Stimulated activated effector memory CD8-positive, alpha-beta T cell treated with anti-CD3 and anti-CD28 coated beads, Interleukin-12 subunit alpha, Interleukin-12 subunit beta, amount 100 ng/mL, for 72 hours (primary cell): ENCODE results near the gene CEP350.
A peak's percentile ranks its signal among the peaks of the same experiment; 100 is the strongest.

Experiments used
- ATAC-seq: fragments of 150-1000 bp; cut with Tn5 transposase; 2 replicates; pipeline ENCODE4 v1.10.0; 2021
- DNase-seq, 2 donors: peaks; one replicate each; pipeline ENCODE4 v3.0.0; 2021 to 2022; ENCODE audit warnings: low spot score in 2 of 2
- H3K27ac Mint-ChIP-seq: one replicate; pipeline ENCODE4 v1.8.0; 2022; ENCODE audit warnings: mild to moderate bottlenecking, mixed read lengths
- H3K36me3 Mint-ChIP-seq: one replicate; pipeline ENCODE4 v1.8.0; 2022; ENCODE audit warnings: mild to moderate bottlenecking, mixed read lengths
- H3K4me1 Mint-ChIP-seq: one replicate; pipeline ENCODE4 v1.8.0; 2022; ENCODE audit warnings: mixed read lengths
- H3K4me3 Mint-ChIP-seq: one replicate; pipeline ENCODE4 v1.8.0; 2022; ENCODE audit warnings: mild to moderate bottlenecking, mixed read lengths
- H3K9me3 Mint-ChIP-seq: one replicate; pipeline ENCODE4 v1.8.0; 2022; ENCODE audit warnings: mixed read lengths

Gene CEP350

DNA sequence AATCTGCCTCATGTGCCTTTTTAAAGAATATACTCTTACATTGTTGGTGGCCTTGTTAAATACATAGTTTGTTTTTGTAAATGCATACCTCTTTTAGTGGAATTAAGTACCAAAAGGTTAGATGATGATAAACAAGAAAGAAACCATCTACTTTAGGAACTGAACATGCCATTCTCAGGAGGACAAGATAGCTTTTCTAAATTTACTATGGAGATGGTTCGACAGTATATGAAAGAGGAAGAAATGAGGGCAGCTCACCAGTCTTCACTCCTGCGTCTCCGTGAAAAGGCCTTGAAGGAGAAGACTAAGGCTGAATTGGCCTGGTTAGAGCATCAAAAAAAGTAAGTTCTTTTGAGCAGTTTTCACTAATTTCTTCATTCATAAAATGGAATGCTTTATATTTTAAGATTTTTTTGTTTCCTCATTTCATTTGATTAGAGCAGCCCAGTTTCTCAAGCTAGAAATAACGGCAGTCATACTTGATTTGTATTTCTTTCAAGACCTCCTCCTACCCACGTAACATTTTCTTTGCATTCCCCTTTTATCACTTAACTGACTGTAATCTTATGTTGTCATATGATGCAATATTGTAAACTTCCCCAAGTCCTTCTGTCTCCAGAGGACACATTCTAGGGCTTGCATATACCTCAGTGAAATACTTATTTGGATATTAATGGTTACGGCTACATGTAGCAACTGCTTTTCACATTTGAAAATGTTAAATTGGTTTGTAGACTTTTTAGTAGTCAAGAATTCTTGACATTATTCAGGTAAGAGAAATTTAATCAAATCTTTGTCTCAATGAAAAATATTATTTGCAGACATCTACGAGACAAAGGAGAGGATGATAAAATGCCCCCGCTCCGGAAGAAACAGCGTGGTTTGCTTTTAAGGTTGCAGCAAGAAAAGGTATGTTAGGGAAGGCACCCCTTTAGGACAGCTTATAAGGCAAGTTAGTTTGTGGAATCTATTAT lies 99.3 kb downstream of the CEP350 start:
- no peak for ATAC-seq
- no peak overlapping the region for H3K27ac Mint-ChIP-seq
- peaks cover 99% of the 10 kb centered on the region for H3K36me3 Mint-ChIP-seq
- H3K4me3 Mint-ChIP-seq = no peak overlapping the region
- H3K9me3 Mint-ChIP-seq = no peaks in the 10 kb centered on the region
- no peak for DNase-seq
- H3K4me1 Mint-ChIP-seq = no peaks in the 10 kb centered on the region

- H3K36me3 Mint-ChIP-seq = peaks cover 93% of the 10 kb centered on the region
- no peak overlapping the region for H3K4me3 Mint-ChIP-seq
- no peaks in the 10 kb centered on the region for H3K4me1 Mint-ChIP-seq
- ATAC-seq = peak; percentile 52
- H3K27ac Mint-ChIP-seq = peak overlapping the region; percentile 37
- H3K9me3 Mint-ChIP-seq = no peaks in the 10 kb centered on the region
- no peak for DNase-seq
Measured at GRCh38 chr1:180057883-180058396, 103.3 kb downstream of the CEP350 start.

DNA sequence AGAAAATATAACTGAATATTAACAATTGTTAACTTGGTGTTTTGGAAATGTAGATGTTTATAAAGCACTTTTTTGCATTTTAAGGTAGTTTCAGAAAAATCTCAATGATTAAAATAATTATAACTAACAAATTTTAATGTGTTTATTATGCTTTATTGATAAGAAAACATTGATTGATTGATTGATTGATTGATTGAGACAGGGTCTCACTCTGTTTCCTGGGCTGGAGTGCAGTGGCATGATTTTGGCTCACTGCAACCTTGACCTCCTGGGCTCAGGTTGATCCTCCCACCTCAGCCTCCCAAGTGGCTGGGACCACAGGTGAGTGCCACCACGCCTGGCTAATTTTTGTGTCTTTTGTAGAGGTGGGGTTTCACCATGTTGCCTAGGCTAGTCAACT lies 106.4 kb downstream of the CEP350 start:
- no peaks in the 10 kb centered on the region for H3K9me3 Mint-ChIP-seq
- H3K27ac Mint-ChIP-seq = no peak overlapping the region
- ATAC-seq = no peak
- H3K36me3 Mint-ChIP-seq = peaks cover 93% of the 10 kb centered on the region
- peaks cover 4% of the 10 kb centered on the region for H3K4me1 Mint-ChIP-seq
- no peak for DNase-seq
- no peak overlapping the region for H3K4me3 Mint-ChIP-seq

GRCh38 chr1:180062452-180062971 lies 107.9 kb downstream of the CEP350 start:
- DNase-seq = no peak
- H3K27ac Mint-ChIP-seq = no peak overlapping the region
- no peak for ATAC-seq
- H3K4me3 Mint-ChIP-seq = no peak overlapping the region
- H3K36me3 Mint-ChIP-seq = peaks cover 93% of the 10 kb centered on the region
- H3K4me1 Mint-ChIP-seq = peaks cover 4% of the 10 kb centered on the region
- H3K9me3 Mint-ChIP-seq = no peaks in the 10 kb centered on the region

GRCh38 chr1:180065408-180065807 lies 110.8 kb downstream of the CEP350 start:
- DNase-seq = no peak
- Mint-ChIP-seq H3K36me3 (peaks cover 90% of the 10 kb centered on the region), H3K4me3 (no peak overlapping the region), H3K4me1 (peaks cover 4% of the 10 kb centered on the region), H3K9me3 (no peaks in the 10 kb centered on the region), H3K27ac (no peak overlapping the region)
- no peak for ATAC-seq

GRCh38 chr1:180066150-180066549 lies 111.5 kb downstream of the CEP350 start:
- Mint-ChIP-seq H3K9me3 (no peaks in the 10 kb centered on the region), H3K36me3 (peaks cover 96% of the 10 kb centered on the region), H3K4me1 (peaks cover 4% of the 10 kb centered on the region), H3K27ac (no peak overlapping the region), H3K4me3 (no peak overlapping the region)
- ATAC-seq (no peak), DNase-seq (no peak)

GRCh38 chr1:180070286-180070685 lies 115.7 kb downstream of the CEP350 start:
- Mint-ChIP-seq H3K36me3 (peaks cover 93% of the 10 kb centered on the region), H3K4me1 (no peaks in the 10 kb centered on the region), H3K9me3 (no peaks in the 10 kb centered on the region), H3K4me3 (no peak overlapping the region), H3K27ac (no peak overlapping the region)
- DNase-seq = no peak
- ATAC-seq = no peak

DNA sequence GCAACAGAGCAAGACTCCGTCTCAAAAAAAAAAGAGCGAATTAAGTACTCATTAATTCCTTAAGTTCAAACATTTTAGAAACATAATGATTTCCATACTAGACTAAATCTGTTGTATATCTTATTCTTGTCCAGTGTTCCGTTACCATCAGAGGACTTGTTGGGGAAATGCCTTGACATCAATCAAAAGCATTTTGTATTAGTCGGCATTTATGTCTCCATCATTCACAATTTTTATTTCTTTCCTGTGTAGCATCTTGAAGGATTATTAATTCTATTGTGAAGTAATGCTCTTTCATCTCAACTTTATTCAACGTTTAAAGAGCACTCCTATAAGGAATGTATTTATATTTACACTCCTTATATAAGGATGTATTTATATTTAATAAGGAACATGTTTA lies 117.1 kb downstream of the CEP350 start:
- no peak overlapping the region for H3K4me3 Mint-ChIP-seq
- no peaks in the 10 kb centered on the region for H3K9me3 Mint-ChIP-seq
- no peak overlapping the region for H3K27ac Mint-ChIP-seq
- DNase-seq (no peak), ATAC-seq (no peak)
- no peaks in the 10 kb centered on the region for H3K4me1 Mint-ChIP-seq
- peaks cover 93% of the 10 kb centered on the region for H3K36me3 Mint-ChIP-seq

DNA sequence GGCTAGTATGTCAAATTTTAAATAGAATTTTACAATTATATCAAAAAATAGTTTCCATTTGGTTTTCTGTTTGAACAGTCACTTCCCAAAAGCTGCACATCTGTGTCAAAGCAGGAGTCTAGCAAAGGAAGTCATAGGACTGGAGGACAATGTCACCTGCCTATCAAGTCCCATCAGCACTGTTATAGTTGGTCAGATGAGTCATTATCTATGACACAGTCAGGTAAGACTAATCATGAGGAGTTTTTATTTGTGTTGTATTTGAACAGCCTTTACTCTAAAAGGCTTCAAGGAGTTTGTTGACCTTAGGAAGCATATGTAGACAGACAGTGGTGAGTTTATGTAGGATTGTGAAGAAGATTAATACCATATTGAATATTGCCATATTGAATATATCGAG lies 125.8 kb downstream of the CEP350 start:
- DNase-seq = no peak
- peaks cover 5% of the 10 kb centered on the region for H3K4me1 Mint-ChIP-seq

DNA sequence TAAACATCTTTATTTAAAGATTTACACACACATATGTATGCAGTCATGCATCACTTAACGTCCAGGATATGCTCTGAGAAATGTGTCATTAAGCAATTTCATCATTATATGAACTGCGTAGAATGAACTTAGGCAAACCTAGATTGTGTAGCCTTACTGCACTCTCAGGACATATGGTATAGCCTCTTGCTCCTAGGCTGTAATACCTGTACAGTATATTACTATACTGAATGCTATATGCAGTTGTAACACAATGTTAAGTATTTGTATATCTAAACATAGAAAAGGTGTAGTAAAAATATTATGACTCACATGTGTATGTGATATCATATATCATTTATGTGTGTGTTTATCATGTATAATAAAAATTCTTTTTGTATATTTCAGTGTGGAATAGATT lies 126.9 kb downstream of the CEP350 start:
- Mint-ChIP-seq H3K4me3 (no peak overlapping the region), H3K9me3 (no peaks in the 10 kb centered on the region), H3K27ac (no peak overlapping the region), H3K4me1 (peaks cover 6% of the 10 kb centered on the region), H3K36me3 (peaks cover 94% of the 10 kb centered on the region)
- ATAC-seq (no peak), DNase-seq (no peak)

More for the DNA sequence above, 125.8 kb downstream of the CEP350 start:
- H3K9me3 Mint-ChIP-seq = no peaks in the 10 kb centered on the region
- no peak overlapping the region for H3K27ac Mint-ChIP-seq
- no peak overlapping the region for H3K4me3 Mint-ChIP-seq
- peak; percentile 71 for ATAC-seq
- H3K36me3 Mint-ChIP-seq = peaks cover 94% of the 10 kb centered on the region

DNA sequence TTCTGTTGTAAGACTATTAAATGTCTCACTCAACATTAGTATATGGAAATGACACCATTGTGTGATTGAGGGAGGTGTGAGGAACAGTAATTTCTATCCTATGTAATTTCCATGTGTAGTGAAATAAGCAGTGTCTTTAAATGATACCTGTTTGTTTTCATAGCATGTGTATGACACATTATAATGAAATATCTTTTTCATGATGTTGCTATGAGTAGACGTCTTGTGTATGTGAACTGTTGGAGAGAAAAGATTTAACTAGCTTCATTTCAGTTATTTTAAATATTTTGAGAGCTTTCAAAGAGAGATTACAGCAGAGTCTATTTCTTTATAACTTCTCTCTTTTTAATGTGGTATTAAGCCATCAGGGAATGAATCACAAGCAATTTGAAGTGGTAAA lies 128.6 kb downstream of the CEP350 start:
- DNase-seq (no peak), ATAC-seq (no peak)
- Mint-ChIP-seq H3K36me3 (peaks cover 91% of the 10 kb centered on the region), H3K4me1 (peaks cover 6% of the 10 kb centered on the region), H3K27ac (peak overlapping the region; percentile 74), H3K4me3 (no peak overlapping the region), H3K9me3 (no peaks in the 10 kb centered on the region)

DNA sequence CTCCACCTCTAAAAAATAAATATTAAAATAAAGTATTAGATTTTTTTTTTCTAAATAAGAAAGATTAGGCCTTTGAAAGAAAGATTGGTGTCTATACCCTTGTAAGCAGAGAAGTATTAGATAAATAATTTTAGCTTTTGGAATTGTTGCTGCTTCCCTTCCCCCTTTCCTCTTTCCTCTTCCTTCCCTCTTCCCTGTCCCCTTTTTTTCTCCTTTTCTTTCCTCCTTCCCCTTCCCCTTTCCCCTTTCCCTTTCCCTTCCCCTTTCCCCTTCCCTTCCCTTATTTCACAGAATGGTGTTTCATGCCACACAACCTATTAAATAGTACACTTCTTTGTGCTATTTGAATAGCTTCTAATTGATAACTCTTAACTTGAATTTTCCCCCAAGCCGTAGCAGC lies 130.3 kb downstream of the CEP350 start:
- DNase-seq = no peak
- Mint-ChIP-seq H3K27ac (peak overlapping the region; percentile 78), H3K4me1 (peaks cover 6% of the 10 kb centered on the region), H3K4me3 (no peak overlapping the region), H3K9me3 (no peaks in the 10 kb centered on the region), H3K36me3 (peaks cover 90% of the 10 kb centered on the region)
- no peak for ATAC-seq

DNA sequence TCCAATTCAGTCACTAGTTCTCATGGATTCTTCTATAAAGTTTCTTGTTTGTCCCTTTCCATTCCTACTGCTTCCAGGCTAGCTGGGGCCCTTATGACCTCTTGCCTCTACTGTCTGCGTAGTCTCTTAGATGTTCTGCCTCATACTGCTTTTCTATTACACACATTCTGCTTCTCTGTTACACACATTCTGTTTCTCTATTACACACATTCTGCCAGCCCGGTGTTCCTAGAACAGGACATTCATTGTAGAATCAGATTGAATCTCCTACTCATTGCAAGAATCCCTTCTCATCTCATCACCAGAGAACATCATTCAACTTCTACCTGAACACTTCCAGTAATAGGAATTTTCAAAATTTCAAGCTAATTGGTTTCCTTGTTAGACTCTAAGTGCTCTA lies 130.7 kb downstream of the CEP350 start:
- no peak for DNase-seq
- H3K27ac Mint-ChIP-seq = peak overlapping the region; percentile 78
- no peaks in the 10 kb centered on the region for H3K9me3 Mint-ChIP-seq
- ATAC-seq = peak; percentile 63
- peaks cover 90% of the 10 kb centered on the region for H3K36me3 Mint-ChIP-seq
- H3K4me3 Mint-ChIP-seq = no peak overlapping the region
- H3K4me1 Mint-ChIP-seq = peaks cover 6% of the 10 kb centered on the region

- peaks cover 99% of the 10 kb centered on the region for H3K36me3 Mint-ChIP-seq
- DNase-seq = no peak
- ATAC-seq = no peak
- H3K9me3 Mint-ChIP-seq = no peaks in the 10 kb centered on the region
- H3K4me1 Mint-ChIP-seq = no peaks in the 10 kb centered on the region
- H3K4me3 Mint-ChIP-seq = no peak overlapping the region
- peak overlapping the region; percentile 18 for H3K27ac Mint-ChIP-seq
Measured at GRCh38 chr1:180092931-180093650, 138.5 kb downstream of the CEP350 start.

DNA sequence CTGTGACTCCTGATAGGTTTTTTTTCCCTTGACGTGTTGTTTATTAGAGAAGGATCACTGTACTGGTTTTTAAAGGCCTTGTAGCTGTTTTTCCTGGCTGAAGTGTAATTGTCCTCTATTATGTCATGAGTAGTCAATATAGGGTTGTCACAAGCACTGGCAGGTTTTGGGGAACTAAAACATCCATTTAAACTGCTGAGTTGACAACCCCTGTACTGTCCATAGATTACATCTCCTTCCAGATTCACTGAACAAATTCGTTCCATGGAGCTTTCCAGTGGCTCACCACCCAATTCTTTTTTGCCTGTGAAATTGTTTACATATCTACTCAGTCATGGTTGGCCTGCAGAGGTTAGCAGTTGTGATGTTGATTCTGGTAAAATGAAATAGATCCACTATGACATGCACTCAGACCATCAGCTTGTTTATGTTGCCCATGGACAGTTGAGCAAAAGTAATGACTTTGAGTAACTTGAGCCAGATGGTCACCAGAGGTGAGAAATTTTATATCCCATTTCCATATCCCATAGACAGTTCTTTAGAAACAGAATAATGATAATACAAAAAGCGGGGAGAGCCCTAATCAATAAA lies 140.2 kb downstream of the CEP350 start:
- Mint-ChIP-seq H3K27ac (no peak overlapping the region), H3K4me3 (no peak overlapping the region), H3K36me3 (peaks cover 100% of the 10 kb centered on the region), H3K9me3 (no peaks in the 10 kb centered on the region), H3K4me1 (no peaks in the 10 kb centered on the region)
- DNase-seq (no peak), ATAC-seq (no peak)
